NCI-H69 (cell line): ENCODE results near the gene RAPSN.

ENCODE experiments used
- DNase-seq: peaks from one replicate; lab custom pipeline; 2025; lab: John Stamatoyannopoulos, UW

Gene RAPSN

DNA sequence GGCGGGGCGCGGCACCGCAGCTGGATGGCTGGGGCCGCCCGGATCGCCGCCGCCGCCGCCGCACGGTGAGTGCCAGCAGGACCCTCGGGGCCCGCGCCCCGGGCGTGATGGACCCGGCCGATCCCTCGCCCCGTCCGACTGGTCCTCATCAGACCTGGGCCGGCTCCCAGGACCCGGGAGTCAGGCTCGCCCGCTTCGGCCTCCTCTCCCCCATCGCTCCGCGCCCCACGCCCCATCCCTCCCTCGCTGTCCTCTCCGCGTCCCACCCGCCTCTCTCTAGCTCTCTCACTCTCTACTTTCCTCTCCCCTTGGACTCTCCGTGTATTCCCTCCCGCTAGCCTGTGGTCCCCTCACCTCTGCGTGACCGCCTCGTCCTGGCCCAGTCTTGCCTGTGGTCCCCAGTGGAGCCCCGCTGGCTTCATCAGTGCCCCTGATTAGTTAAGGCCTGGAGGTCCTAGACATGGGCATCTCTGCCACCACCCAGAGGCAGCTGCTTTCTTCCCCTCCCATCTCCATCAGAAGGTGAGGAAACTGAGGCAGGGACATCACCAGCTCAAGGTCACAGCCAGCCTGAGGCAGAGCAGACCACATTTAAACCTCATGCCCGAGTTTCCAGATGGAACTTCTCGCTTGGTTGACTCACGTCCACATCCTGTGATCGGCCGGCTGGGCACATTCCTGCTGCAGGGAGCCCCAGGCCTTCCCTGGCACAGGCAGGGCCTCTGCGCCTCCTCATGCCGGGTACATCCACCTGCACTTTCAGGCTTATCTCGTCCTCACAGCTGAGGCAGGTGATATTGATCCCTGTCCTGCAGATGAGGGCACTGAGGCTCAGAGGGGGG, 40.1 kb downstream of the RAPSN start:
- peak; percentile 73 for DNase-seq

DNA sequence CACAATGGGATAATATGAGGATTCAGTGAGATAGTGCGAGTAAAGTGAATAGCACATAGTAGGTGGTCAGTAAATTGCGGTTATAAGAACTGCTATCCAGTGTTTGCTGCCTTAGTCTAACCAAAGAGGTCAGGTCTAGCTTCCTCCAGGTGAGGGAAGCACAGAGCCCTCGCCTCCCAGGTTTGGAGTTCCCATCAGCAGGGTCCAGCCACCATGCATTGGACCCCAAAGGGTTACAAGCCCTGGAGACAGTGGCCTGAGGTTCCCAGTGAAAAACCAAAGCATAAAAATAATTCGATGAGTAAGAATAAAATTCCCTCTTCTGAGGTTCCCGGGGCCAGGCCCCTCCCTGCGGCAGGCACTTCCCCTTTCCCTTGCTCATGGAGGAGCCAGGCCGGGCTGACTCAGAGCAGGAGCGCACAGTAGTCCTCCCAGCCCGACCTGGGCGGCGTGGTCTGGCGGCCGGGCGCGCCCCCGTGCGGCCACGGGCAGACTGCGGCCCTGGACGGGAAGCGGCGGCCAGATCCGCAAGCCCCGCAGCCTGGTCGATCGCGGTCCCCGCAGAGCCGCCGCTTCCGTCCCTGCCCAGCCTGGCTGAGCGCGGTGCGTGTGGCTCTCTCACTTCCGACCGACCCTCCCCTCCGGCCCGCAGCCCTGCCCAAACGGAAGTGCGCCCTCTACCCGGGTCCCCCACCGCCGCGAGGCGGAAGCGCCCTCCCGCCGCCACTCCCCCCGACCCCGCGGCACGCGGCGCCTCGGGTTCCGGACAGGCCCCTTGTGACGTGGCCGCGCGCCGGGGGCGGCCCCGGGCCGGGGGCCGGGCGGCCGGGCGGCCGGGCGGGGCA, 41.0 kb downstream of the RAPSN start, which contains the start of gene SLC39A13:
Gene SLC39A13 (plus strand): TSS at position 845 of the 845 bp plus-strand sequence. CDS start 1,505 bp downstream, outside the sequence.
- DNase-seq: peak; percentile 98

- DNase-seq: no peak
These were observed 41.8 kb downstream of the RAPSN start for GRCh38 chr11:47406896-47407745.

DNA sequence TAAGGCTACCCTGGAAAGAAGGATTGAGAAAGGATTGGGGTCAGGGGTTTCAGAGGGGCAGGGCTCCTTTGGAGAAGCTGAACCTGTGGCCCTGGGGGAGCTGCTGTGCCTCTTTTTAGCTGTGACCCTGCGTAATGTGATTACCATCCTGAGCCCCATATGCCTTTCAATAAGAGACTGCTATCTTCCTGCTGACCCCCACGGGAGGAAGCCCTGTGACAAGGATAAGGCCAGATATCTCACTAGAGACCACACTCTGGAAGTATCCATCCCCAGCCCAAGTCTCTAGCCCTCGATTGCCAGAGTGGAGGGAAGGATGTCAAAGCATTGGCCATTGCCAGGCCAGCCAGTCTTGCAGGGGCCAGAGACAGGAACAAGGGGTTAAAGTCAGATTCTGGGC, 45.4 kb downstream of the RAPSN start:
- no peak for DNase-seq

GRCh38 chr11:47403135-47403534, 45.8 kb downstream of the RAPSN start:
- no peak for DNase-seq

GRCh38 chr11:47400768-47401279, 48.1 kb downstream of the RAPSN start:
- no peak for DNase-seq

DNA sequence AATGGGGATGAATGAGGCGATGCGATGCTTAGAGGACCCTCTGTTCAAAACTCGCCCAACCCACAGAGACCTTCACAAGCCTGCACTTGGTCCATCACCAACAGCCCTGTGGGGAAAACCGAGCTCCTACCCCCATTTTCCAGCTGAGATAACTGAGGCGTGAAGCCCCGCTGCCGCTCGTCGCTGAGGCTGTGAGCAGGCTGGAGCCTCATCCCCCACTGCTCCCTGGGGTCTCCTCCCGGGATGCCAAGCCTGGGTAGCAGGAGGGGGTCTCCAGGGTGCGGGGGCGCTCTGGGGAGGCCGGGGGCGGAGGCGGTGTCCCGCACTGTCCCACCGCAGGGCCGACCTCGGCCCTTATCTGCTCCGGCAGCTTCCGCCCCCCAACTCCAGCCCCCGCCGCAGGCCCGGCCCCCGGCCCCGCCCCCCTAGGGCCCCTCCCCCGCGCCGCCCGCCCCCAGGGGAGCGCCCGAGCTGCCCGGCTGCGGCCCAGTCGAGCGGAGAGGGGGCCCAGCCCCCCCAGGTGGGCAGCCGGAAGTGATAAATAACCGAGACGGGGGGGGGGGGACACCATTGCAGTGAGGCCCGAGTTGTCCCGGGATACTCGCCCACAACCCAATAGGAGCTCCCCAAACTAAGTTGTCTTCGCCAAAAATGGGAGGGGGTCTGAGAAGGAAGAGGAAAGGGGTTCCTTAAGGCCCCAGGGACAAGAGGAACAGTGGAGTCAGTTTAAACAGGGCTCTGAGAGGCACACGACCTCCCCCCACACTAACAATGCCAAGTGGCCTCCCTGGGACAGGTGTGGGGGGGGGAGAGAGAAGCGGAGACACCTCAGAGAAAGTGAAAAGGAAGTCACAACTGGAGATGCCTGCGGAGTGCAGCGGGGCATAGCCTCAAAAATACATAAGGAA, 48.8 kb downstream of the RAPSN start:
- DNase-seq: peak; percentile 57

DNA sequence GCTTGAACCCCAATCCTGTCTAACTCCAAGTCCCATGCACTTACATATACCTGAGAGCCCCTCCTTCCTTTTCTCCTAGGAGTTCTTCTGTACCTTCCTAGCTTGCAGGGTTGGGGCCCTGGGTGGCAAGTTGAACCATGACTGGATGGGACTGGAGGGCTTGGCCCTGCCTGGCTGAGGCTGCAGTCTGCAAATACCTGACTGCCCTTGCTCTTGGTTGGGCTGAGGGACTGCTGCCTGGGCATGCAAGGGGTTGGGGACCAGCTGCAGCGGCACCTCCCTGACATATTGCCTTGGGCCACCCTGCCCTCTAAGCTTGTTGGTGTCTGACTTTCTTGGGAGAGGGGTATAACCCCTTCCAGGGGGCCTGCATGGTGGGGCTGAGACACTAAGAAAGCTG, 50.4 kb downstream of the RAPSN start:
- DNase-seq: no peak

DNA sequence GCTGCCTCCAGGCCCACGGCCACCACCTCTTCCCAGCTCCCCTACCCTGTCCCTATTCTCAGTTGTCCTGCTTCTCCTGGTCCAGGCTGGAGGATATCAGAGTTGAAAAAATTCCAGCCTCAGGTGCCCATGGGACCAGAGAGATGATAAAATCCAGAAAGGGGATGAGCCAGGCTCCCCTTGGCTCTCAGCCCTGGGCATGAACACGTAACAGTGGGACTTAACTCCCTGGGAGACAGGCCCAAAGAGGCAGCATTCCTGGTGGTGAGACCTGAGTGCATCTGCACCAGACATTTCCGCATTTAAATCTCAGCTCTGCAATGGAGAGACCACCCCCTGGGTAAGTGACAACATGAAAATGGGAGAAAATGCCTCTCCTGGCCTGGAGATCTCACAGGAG, 50.9 kb downstream of the RAPSN start:
- no peak for DNase-seq

- DNase-seq: no peak
These were observed 53.0 kb downstream of the RAPSN start for GRCh38 chr11:47396049-47396320.

DNA sequence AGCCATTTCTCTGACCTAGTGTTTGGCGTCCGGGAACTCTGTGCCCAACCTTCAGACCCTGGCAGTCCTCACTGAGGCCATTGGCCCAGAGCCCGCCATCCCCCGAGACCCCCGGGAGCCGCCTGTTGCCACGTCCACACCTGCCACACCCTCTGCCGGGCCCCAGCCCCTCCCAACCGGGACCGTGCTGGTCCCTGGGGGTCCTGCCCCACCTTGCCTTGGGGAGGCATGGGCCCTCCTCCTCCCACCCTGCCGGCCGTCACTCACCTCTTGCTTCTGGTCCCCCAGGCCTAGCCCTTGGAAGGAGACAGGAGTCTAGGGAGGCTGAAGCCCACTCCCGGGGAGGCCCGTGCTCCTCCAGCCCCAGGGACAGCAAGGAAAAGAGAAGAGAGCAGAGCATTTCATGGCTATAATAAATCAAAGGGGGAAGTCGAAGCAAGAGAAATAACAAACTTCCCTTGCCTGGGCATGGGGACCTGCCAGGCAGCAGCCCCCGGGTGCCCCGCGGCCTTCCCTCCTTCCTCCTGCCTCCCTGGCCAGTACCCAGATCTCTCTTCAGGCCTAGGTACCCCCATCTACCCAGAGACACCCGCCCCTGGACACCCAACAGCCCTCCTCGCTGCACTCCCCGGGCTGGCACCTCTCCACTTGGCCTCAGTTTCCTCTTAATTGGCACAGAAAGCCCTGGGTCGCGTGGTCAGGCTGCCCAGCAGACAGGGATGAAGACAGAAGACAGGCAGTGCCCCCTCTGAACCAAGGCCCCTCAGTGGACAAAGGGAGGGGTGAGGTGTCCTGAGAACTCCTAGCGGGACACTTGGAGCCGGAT, 53.5 kb downstream of the RAPSN start:
- no peak for DNase-seq

- no peak for DNase-seq
These were observed 54.4 kb downstream of the RAPSN start for GRCh38 chr11:47394322-47395222.

GRCh38 chr11:47394050-47394321, 55.0 kb downstream of the RAPSN start:
- no peak for DNase-seq

- DNase-seq: no peak
These were observed 55.5 kb downstream of the RAPSN start for GRCh38 chr11:47393163-47394049.

GRCh38 chr11:47392546-47393162, 56.3 kb downstream of the RAPSN start:
- DNase-seq: no peak

- no peak for DNase-seq
These were observed 57.1 kb downstream of the RAPSN start for GRCh38 chr11:47391711-47392432.

GRCh38 chr11:47391077-47391583, 57.8 kb downstream of the RAPSN start:
- no peak for DNase-seq
